Gastrocnemius medialis (tissue), 4 donors: ENCODE results near the gene GALNTL6.

ENCODE experiments used
- CTCF ChIP-seq, 5 experiments: fragments of 450-650 bp in 3 of 5; fragments of 200-600 bp in 2 of 5; sonication (generic) in 2 of 5; IDR thresholded peaks in 4 of 5; conservative IDR thresholded peaks in 1 of 5; 1 replicate in 4 of 5; 2 replicates in 1 of 5; pipeline ENCODE4 v1.5.1; 2016 to 2019; ENCODE audit warnings: antibody characterized with exemption in 5 of 5, mild to moderate bottlenecking in 3 of 5, moderate library complexity in 3 of 5
- POLR2A ChIP-seq, 2 donors: fragments of 450-650 bp; IDR thresholded peaks; one replicate each; pipeline ENCODE4 v1.6.1; 2017; ENCODE audit warnings: antibody characterized with exemption in 2 of 2, mild to moderate bottlenecking in 2 of 2, moderate library complexity in 2 of 2

GRCh38 chr4:172707622-172708021 is 894.4 kb downstream of the GALNTL6 start:
- no peak for TF ChIP-seq CTCF (IDR thresholded peaks at IDR 0.05 in 4 of 5, conservative IDR thresholded peaks at IDR 0.05 in 1 of 5)
- no peak for TF ChIP-seq POLR2A (IDR thresholded peaks at IDR 0.05)
